ENCODE measurements around the gene NYNRIN. TPM values are rescaled to one million over a fixed set of nuclear protein-coding genes. Genes with fewer than 3 reads are reported as not detected.
A peak's percentile ranks its signal among the peaks of the same experiment; 100 is the strongest.

NYNRIN gene
- total and polyA plus RNA-seq, 9 donors, result 22.0 to 76.0 (median 54.6) TPM

DNA sequence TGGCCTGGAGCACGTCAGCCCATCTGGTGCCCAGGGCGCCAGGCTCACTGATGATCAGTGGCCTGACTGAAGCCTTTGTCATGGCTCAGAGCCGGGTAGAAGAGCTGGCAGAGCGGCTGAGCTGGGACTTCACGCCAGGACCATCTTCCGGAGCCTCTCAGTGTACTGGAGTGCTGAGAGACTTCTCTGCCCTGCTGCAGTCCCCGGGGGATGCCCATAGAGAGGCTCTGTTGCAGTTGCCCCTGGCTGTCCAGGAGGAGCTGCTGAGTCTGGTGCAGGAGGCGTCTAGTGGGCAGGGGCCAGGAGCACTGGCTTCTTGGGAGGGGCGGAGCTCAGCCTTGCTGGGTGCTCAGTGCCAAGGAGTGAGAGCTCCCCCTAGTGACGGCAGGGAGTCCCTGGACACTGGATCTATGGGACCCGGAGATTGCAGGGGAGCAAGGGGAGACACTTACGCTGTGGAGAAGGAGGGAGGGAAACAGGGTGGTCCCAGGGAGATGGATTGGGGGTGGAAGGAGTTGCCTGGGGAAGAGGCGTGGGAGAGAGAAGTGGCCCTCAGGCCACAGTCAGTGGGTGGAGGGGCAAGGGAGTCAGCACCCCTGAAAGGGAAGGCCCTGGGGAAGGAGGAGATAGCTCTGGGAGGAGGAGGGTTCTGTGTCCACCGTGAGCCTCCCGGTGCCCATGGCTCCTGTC lies 32.9 kb downstream of the NYNRIN start:
- Histone ChIP-seq H3K36me3 (no peaks in the 10 kb centered on the region), H3K27me3 (no peaks in the 10 kb centered on the region), H3K27ac (peak overlapping the region in 1 of 2 donors; percentile 99), H3K4me3 (no peak overlapping the region), H3K4me1 (ENCODE audit: insufficient read depth) (peaks cover 11% of the 10 kb centered on the region), H3K9me3 (no peaks in the 10 kb centered on the region)
- peak; percentile 90 to 95 (median 92) for DNase-seq
- TF ChIP-seq, protein P1, sequence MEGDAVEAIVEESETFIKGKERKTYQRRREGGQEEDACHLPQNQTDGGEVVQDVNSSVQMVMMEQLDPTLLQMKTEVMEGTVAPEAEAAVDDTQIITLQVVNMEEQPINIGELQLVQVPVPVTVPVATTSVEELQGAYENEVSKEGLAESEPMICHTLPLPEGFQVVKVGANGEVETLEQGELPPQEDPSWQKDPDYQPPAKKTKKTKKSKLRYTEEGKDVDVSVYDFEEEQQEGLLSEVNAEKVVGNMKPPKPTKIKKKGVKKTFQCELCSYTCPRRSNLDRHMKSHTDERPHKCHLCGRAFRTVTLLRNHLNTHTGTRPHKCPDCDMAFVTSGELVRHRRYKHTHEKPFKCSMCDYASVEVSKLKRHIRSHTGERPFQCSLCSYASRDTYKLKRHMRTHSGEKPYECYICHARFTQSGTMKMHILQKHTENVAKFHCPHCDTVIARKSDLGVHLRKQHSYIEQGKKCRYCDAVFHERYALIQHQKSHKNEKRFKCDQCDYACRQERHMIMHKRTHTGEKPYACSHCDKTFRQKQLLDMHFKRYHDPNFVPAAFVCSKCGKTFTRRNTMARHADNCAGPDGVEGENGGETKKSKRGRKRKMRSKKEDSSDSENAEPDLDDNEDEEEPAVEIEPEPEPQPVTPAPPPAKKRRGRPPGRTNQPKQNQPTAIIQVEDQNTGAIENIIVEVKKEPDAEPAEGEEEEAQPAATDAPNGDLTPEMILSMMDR (IDR thresholded peaks at IDR 0.05), result peak; percentile 81 to 91 (median 88)
- no peak for TF ChIP-seq POLR2A (IDR thresholded peaks at IDR 0.05)
- intact Hi-C loops (cut with DNase I), result loop anchor here (1.0 to 5.0 kb wide), 5 partner anchors 31 to 189 kb away; partner anchors contain the start of gene TINF2 (in 1 of the 4)
- WGBS, 3 donors, result 24 to 32% (median 27%) methylated on average over 14 to 15 of the region's 15 CpGs

DNA sequence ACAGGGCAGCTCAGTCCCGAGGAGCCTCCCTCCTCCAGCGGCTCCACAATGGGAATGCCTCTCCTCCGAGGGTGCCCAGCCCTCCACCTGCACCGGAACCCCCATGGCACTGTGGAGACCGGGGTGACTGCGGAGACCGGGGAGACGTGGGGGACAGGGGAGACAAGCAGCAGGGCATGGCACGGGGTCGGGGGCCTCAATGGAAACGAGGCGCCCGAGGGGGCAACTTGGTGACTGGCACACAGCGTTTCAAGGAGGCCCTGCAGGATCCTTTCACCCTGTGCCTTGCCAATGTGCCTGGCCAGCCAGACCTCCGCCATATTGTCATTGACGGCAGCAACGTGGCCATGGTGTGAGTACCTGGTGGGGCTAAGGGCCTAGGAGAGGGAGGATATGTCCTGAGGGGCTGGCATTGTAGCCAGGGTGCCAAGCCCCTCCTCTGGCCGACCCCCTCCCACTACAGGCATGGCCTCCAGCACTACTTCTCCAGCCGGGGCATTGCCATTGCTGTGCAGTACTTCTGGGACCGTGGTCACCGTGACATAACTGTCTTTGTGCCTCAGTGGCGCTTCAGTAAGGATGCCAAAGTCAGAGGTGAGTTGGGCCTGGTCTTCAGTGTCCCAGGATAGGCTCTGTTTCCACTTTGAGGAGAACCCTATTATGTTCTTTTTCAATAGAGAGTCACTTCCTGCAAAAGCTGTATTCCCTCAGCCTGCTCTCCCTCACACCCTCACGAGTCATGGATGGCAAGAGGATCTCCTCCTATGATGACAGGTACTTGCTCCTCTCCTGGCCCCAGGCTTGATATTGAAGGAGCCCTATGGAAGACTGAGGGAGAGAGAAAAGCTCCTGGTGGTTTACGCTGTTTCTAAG lies 33.7 kb downstream of the NYNRIN start:
- H3K27me3 ChIP-seq, result no peaks in the 10 kb centered on the region
- H3K4me3 ChIP-seq, result no peak overlapping the region
- DNase-seq, result peak; percentile 24 to 53 (median 51)
- peaks cover 10% of the 10 kb centered on the region for H3K4me1 ChIP-seq (ENCODE audit: insufficient read depth)
- no peaks in the 10 kb centered on the region for H3K9me3 ChIP-seq
- TF ChIP-seq EP300 (IDR thresholded peaks at IDR 0.05), result no peak
- TF ChIP-seq, protein P1 (IDR thresholded peaks at IDR 0.05), result no peak
- TF ChIP-seq POLR2A (IDR thresholded peaks at IDR 0.05), result no peak
- peak overlapping the region in 1 of 2 donors; percentile 99 for H3K27ac ChIP-seq
- H3K36me3 ChIP-seq, result no peaks in the 10 kb centered on the region
- intact Hi-C loops (cut with DNase I), result loop anchor here in 3 of 4 donors (1.0 to 5.0 kb wide), 4 partner anchors 32 to 190 kb away; partner anchors contain the start of gene TINF2 (in 1 of the 3)
- WGBS, 3 donors, result 62 to 72% (median 66%) methylated on average over 24 of the region's 24 CpGs

DNA sequence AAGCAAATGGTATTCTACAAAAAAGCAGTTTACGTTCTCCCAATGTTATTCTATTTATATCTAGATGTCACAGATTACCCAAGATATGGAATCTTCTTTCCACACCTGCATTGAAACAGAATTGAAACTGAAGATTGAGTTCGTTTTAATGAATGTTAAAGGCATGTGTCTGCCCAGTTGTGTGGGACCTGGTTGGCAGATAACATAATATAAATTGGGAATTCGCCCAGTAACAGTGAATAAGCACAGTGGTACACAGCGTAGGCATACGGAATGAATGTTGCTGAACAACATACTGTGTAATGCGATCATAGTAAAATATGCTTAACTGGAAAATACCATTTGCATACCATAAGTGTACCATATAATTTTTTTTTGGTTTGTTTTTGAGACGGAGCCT lies 35.2 kb downstream of the NYNRIN start:
- no peaks in the 10 kb centered on the region for H3K9me3 ChIP-seq
- no peak overlapping the region for H3K27ac ChIP-seq
- intact Hi-C loops (cut with DNase I), result loop anchor here in 3 of 4 donors (2.0 to 5.0 kb wide), 3 partner anchors 101 to 192 kb away; partner anchors contain the start of gene TINF2 (in 1 of the 3)
- peaks cover 8% of the 10 kb centered on the region for H3K4me1 ChIP-seq (ENCODE audit: insufficient read depth)
- TF ChIP-seq EP300 (IDR thresholded peaks at IDR 0.05) (no peak), POLR2A (IDR thresholded peaks at IDR 0.05) (no peak)
- TF ChIP-seq, protein P1 (IDR thresholded peaks at IDR 0.05), result no peak
- no peak for DNase-seq
- 75 to 80% (median 77%) methylated on average over 7 of the region's 7 CpGs for WGBS, 3 donors
- H3K4me3 ChIP-seq, result no peak overlapping the region
- no peaks in the 10 kb centered on the region for H3K27me3 ChIP-seq
- H3K36me3 ChIP-seq, result no peaks in the 10 kb centered on the region

DNA sequence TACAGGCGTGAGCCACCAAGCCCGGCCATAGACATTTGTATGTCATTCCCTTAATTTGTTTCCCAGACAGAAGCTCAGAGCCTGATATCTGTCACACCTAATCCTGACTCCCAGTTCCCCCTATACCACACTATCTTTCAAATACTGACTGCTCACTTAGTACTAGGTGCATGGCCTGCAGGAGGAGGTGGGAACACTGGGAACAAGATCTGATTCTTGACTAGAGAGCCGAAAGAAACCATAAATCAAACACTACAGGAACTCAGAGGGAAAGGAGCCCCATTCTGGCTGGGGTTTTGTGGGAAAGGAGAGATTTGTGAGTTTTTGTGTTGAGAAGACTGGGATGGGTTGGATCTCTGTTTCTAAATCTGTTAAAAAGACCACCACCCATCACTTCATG lies 35.9 kb downstream of the NYNRIN start:
- Histone ChIP-seq H3K27me3 (no peaks in the 10 kb centered on the region), H3K4me1 (ENCODE audit: insufficient read depth) (peaks cover 5% of the 10 kb centered on the region), H3K27ac (no peak overlapping the region), H3K9me3 (no peaks in the 10 kb centered on the region), H3K4me3 (no peak overlapping the region), H3K36me3 (no peaks in the 10 kb centered on the region)
- WGBS, 3 donors, result 66 to 81% (median 72%) methylated on average over 3 of the region's 3 CpGs
- no peak for TF ChIP-seq EP300 (IDR thresholded peaks at IDR 0.05)
- TF ChIP-seq, protein P1 (IDR thresholded peaks at IDR 0.05), result no peak
- TF ChIP-seq POLR2A (IDR thresholded peaks at IDR 0.05), result no peak
- no peak for DNase-seq
- intact Hi-C loops (cut with DNase I), result loop anchor here (2.0 to 5.0 kb wide), 4 partner anchors 32 to 192 kb away; partner anchors contain the start of gene TINF2 (in 1 of the 4)

Data from ovary (tissue), 9 donors.